CD4-positive, alpha-beta T cell treated with Interleukin-4 for 1 hour (primary cell): ENCODE data around the gene NOM1.

Experiments
- DNase-seq, 2 donors: peaks; one replicate each; pipeline ENCODE4 v3.0.0-alpha.2; 2020 to 2022

Gene NOM1

GRCh38 chr7:157017149-157017548 lies 67.6 kb downstream of the NOM1 start:
- no peak for DNase-seq

GRCh38 chr7:157017603-157018327 lies 68.3 kb downstream of the NOM1 start:
- DNase-seq = no peak

- no peak for DNase-seq
Measured at GRCh38 chr7:157018328-157018996, 69.0 kb downstream of the NOM1 start.

GRCh38 chr7:157018997-157019608 lies 69.6 kb downstream of the NOM1 start:
- no peak for DNase-seq

- DNase-seq = no peak
Measured at GRCh38 chr7:157019718-157020451, 70.4 kb downstream of the NOM1 start.

GRCh38 chr7:157020514-157021070 lies 71.1 kb downstream of the NOM1 start:
- DNase-seq = no peak

GRCh38 chr7:157021071-157021870 lies 71.8 kb downstream of the NOM1 start:
- DNase-seq = no peak

GRCh38 chr7:157021871-157022680 lies 72.6 kb downstream of the NOM1 start:
- DNase-seq = no peak
